Measurements from ENCODE around the gene RAC2.

The RAC2 gene

DNA sequence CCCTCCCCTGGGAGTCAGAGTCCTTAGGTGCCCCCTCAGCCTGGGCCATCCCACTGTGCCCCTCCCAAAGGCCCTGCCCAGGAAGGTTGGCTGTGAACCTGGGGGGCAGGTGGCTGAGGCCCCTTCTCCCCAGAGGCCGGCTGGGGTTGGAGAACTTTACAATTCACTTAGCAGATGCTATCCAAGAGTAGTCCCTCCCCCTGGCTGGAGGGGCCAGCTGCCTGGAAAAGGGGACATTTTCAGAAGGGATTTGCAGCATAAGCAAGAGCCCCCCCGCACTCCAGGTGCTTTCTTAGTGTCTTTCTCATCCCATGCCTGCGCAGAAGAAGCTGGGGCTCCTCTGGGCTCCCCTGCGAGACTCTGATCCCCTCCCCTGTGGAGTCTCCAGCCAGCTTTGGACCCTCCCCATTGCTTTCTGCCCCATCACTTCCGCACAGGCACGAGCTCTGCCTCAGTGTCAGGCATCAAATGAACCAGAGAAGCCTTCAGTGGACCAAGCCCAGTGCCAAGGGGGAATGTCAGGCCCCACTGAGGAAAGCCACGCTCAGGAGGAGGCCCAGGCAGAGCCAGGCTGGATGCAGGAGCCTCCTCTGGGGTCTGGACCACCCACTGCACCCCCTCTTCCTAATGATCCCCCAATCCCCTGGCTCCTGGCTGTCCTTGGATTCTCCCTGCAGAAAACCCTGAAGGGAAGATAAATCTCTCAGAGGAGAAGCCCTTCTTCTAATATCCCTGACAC is 35.5 kb downstream of the RAC2 start:
- H2AFZ ChIP-seq (ENCODE audit: low read depth, low read length): no peak overlapping the region
- H3K36me3 ChIP-seq (ENCODE audit: control insufficient read depth in 1 of 2, insufficient read depth in 2 of 2, low read depth in 1 of 2, low read length in 2 of 2): no peaks in the 10 kb centered on the region
- no peak overlapping the region for H2BK120ac ChIP-seq (ENCODE audit: low read depth, low read length)
- H3K4me3 ChIP-seq (ENCODE audit: insufficient read depth in 1 of 2, low read depth in 1 of 2, low read length in 2 of 2): no peak overlapping the region
- no peak overlapping the region for H2BK5ac ChIP-seq (ENCODE audit: low read depth, low read length, poor library complexity, severe bottlenecking)
- no peak overlapping the region for H3K4me2 ChIP-seq (ENCODE audit: low read length, poor library complexity, severe bottlenecking)
- H3K79me1 ChIP-seq (replicated peaks; ENCODE audit: low read length, poor library complexity, severe bottlenecking): no peaks in the 10 kb centered on the region
- no peak overlapping the region for H2BK15ac ChIP-seq (ENCODE audit: low read depth, poor library complexity, severe bottlenecking)
- no peak for DNase-seq
- H2AK5ac ChIP-seq (ENCODE audit: low read length, severe bottlenecking): no peak overlapping the region
- no peak overlapping the region for H4K91ac ChIP-seq (ENCODE audit: low read length)
- H3K9me3 ChIP-seq (ENCODE audit: control insufficient read depth, low read length): no peaks in the 10 kb centered on the region
- no peak overlapping the region for H3K9ac ChIP-seq (ENCODE audit: low read length)
- no peak overlapping the region for H3K14ac ChIP-seq (ENCODE audit: low read length in 2 of 2)
- H3K23ac ChIP-seq (ENCODE audit: low read length in 2 of 2): no peak overlapping the region
- H3K4ac ChIP-seq (ENCODE audit: low read depth in 1 of 2, low read length in 2 of 2): no peak overlapping the region
- H3K27ac ChIP-seq (ENCODE audit: low read length, poor library complexity, severe bottlenecking): no peak overlapping the region
- H2BK12ac ChIP-seq (ENCODE audit: low read length in 2 of 2): no peak overlapping the region
- H3K4me1 ChIP-seq (ENCODE audit: control insufficient read depth, insufficient read depth, low read depth, low read length): peaks cover 12% of the 10 kb centered on the region
- no peak overlapping the region for H4K8ac ChIP-seq (ENCODE audit: low read length)
- H3K18ac ChIP-seq (ENCODE audit: low read depth in 1 of 2, low read length in 2 of 2): no peak overlapping the region
- 80% methylated on average over 7 of the region's 7 CpGs for WGBS
- H3K27me3 ChIP-seq (ENCODE audit: control insufficient read depth in 1 of 2, insufficient read depth in 1 of 2, low read length in 2 of 2): peaks cover 25 to 62% of the 10 kb centered on the region in 2 experiments

DNA sequence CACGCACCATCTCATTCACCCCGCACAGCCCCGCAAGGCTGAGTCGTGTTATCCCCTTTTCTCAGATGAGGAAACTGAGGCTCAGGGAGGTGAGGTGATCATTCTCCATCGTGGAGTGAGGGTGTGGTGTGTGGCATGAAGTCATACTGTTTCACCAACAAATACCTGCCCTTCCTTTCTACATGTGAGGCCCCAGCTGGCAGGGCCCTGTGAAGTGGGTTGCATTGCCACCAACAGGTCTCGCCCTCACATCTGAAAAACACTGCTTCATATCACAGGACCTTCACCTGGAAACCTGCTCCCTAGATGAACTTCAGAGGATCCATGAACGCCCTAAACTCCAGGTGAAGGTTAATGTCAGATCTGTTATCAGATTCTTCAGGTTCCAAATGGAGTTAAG is 36.1 kb downstream of the RAC2 start:
- DNase-seq: no peak
- H2AK5ac ChIP-seq (ENCODE audit: low read length, severe bottlenecking): no peak overlapping the region
- H3K36me3 ChIP-seq (ENCODE audit: control insufficient read depth in 1 of 2, insufficient read depth in 2 of 2, low read depth in 1 of 2, low read length in 2 of 2): no peaks in the 10 kb centered on the region
- peaks cover 21 to 56% of the 10 kb centered on the region in 2 experiments for H3K27me3 ChIP-seq (ENCODE audit: control insufficient read depth in 1 of 2, insufficient read depth in 1 of 2, low read length in 2 of 2)
- no peak overlapping the region for H3K27ac ChIP-seq (ENCODE audit: low read length, poor library complexity, severe bottlenecking)
- H2AFZ ChIP-seq (ENCODE audit: low read depth, low read length): no peak overlapping the region
- H4K91ac ChIP-seq (ENCODE audit: low read length): no peak overlapping the region
- H3K4me1 ChIP-seq (ENCODE audit: control insufficient read depth, insufficient read depth, low read depth, low read length): peaks cover 16% of the 10 kb centered on the region
- H2BK12ac ChIP-seq (ENCODE audit: low read length in 2 of 2): no peak overlapping the region
- no peaks in the 10 kb centered on the region for H3K79me1 ChIP-seq (replicated peaks; ENCODE audit: low read length, poor library complexity, severe bottlenecking)
- H3K4me2 ChIP-seq (ENCODE audit: low read length, poor library complexity, severe bottlenecking): no peak overlapping the region
- H3K23ac ChIP-seq (ENCODE audit: low read length in 2 of 2): no peak overlapping the region
- 89% methylated on average over 4 of the region's 7 CpGs for WGBS
- H3K4me3 ChIP-seq (ENCODE audit: insufficient read depth in 1 of 2, low read depth in 1 of 2, low read length in 2 of 2): no peak overlapping the region
- no peak overlapping the region for H3K14ac ChIP-seq (ENCODE audit: low read length in 2 of 2)
- no peak overlapping the region for H3K18ac ChIP-seq (ENCODE audit: low read depth in 1 of 2, low read length in 2 of 2)
- no peak overlapping the region for H4K8ac ChIP-seq (ENCODE audit: low read length)
- H2BK15ac ChIP-seq (ENCODE audit: low read depth, poor library complexity, severe bottlenecking): no peak overlapping the region
- no peak overlapping the region for H2BK5ac ChIP-seq (ENCODE audit: low read depth, low read length, poor library complexity, severe bottlenecking)
- H2BK120ac ChIP-seq (ENCODE audit: low read depth, low read length): no peak overlapping the region
- no peaks in the 10 kb centered on the region for H3K9me3 ChIP-seq (ENCODE audit: control insufficient read depth, low read length)
- H3K9ac ChIP-seq (ENCODE audit: low read length): no peak overlapping the region
- H3K4ac ChIP-seq (ENCODE audit: low read depth in 1 of 2, low read length in 2 of 2): no peak overlapping the region

DNA sequence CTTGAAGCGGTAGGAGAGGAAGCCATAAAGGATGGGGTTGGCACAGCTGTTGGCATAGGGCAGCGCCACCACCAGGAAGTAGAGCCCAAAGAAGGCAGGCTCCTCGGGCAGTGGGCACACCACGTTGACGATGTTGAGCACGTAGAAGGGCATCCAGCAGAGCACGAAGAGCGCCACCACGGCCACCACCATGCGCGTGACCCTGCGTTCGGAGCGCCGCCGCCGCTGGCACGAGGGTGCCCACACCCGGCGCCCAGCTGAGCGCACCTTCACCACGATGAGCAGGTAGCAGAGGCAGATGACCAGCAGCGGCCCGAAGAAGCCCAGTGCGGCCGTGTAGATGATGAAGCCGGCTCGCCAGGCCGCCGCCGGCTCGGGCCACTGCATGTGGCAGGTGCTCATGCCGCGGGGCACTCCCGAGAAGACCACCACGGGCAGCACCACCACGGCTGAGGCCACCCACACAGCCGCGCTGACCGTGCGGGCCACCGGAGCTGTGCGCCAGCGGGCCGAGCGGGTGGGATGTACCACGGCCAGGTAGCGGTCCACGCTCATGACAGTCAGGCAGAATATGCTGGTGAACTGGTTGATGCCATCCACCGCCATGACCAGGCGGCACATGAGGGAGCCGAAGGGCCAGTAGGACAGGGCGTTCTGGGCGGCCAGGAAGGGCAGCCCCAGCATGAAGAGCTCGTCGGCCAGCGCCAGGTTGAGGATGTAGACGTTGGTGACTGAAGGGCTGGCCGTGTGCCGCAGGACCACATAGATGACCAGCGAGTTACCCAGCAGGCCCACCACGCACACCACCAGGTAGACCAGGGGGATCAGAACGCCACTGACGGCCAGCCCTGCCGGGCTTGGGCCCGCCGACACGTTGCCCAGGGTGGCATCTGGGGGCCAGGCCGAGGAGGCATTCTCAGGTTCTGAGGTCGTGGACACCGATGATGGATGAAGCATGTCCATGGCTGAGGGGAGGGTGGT is 36.9 kb downstream of the RAC2 start:
- H3K9me3 ChIP-seq (ENCODE audit: control insufficient read depth, low read length): no peaks in the 10 kb centered on the region
- H2BK120ac ChIP-seq (ENCODE audit: low read depth, low read length): no peak overlapping the region
- no peak overlapping the region for H3K27ac ChIP-seq (ENCODE audit: low read length, poor library complexity, severe bottlenecking)
- no peak overlapping the region for H2BK12ac ChIP-seq (ENCODE audit: low read length in 2 of 2)
- no peak overlapping the region for H3K4me3 ChIP-seq (ENCODE audit: insufficient read depth in 1 of 2, low read depth in 1 of 2, low read length in 2 of 2)
- no peak overlapping the region for H2AK5ac ChIP-seq (ENCODE audit: low read length, severe bottlenecking)
- H3K4me1 ChIP-seq (ENCODE audit: control insufficient read depth, insufficient read depth, low read depth, low read length): peaks cover 11% of the 10 kb centered on the region
- peak overlapping the region; percentile 16 for H4K91ac ChIP-seq (ENCODE audit: low read length)
- no peak overlapping the region for H3K4me2 ChIP-seq (ENCODE audit: low read length, poor library complexity, severe bottlenecking)
- H4K8ac ChIP-seq (ENCODE audit: low read length): no peak overlapping the region
- no peak for DNase-seq
- H3K79me1 ChIP-seq (replicated peaks; ENCODE audit: low read length, poor library complexity, severe bottlenecking): no peaks in the 10 kb centered on the region
- H2BK5ac ChIP-seq (ENCODE audit: low read depth, low read length, poor library complexity, severe bottlenecking): no peak overlapping the region
- no peak overlapping the region for H3K14ac ChIP-seq (ENCODE audit: low read length in 2 of 2)
- H3K4ac ChIP-seq (ENCODE audit: low read depth in 1 of 2, low read length in 2 of 2): no peak overlapping the region
- H2BK15ac ChIP-seq (ENCODE audit: low read depth, poor library complexity, severe bottlenecking): peak overlapping the region; percentile 37
- no peak overlapping the region for H3K9ac ChIP-seq (ENCODE audit: low read length)
- WGBS: 92% methylated on average over 71 of the region's 71 CpGs
- peaks cover 20 to 48% of the 10 kb centered on the region in 2 experiments for H3K27me3 ChIP-seq (ENCODE audit: control insufficient read depth in 1 of 2, insufficient read depth in 1 of 2, low read length in 2 of 2)
- H2AFZ ChIP-seq (ENCODE audit: low read depth, low read length): no peak overlapping the region
- no peaks in the 10 kb centered on the region for H3K36me3 ChIP-seq (ENCODE audit: control insufficient read depth in 1 of 2, insufficient read depth in 2 of 2, low read depth in 1 of 2, low read length in 2 of 2)
- no peak overlapping the region for H3K23ac ChIP-seq (ENCODE audit: low read length in 2 of 2)
- no peak overlapping the region for H3K18ac ChIP-seq (ENCODE audit: low read depth in 1 of 2, low read length in 2 of 2)
